ENCODE results near the gene PIF1. TPM values are rescaled to one million over a fixed set of nuclear protein-coding genes. Genes with fewer than 3 reads are reported as not detected.

The PIF1 gene
- total and polyA plus RNA-seq, 9 donors, result 4.3 to 12.3 (median 6.7) TPM

- H3K27me3 ChIP-seq (ENCODE audit: control insufficient read depth, insufficient read depth, low read length), result peaks cover 27% of the 10 kb centered on the region
- H3K9me3 ChIP-seq (replicated peaks; ENCODE audit: control insufficient read depth, low read depth, low read length), result no peaks in the 10 kb centered on the region
- H3K27ac ChIP-seq (ENCODE audit: low read length), result no peak overlapping the region
- H3K4me1 ChIP-seq (ENCODE audit: control insufficient read depth, insufficient read depth, low read length), result peaks cover 10% of the 10 kb centered on the region
- no peak for DNase-seq
- WGBS (ENCODE audit: insufficient coverage), result 36% methylated on average over 2 of the region's 2 CpGs
- no peak overlapping the region for H3K4me3 ChIP-seq (ENCODE audit: low read length)
- no peaks in the 10 kb centered on the region for H3K36me3 ChIP-seq (ENCODE audit: control insufficient read depth, insufficient read depth, low read length)
These were observed 46.4 kb downstream of the PIF1 start for GRCh38 chr15:64779024-64779423.

DNA sequence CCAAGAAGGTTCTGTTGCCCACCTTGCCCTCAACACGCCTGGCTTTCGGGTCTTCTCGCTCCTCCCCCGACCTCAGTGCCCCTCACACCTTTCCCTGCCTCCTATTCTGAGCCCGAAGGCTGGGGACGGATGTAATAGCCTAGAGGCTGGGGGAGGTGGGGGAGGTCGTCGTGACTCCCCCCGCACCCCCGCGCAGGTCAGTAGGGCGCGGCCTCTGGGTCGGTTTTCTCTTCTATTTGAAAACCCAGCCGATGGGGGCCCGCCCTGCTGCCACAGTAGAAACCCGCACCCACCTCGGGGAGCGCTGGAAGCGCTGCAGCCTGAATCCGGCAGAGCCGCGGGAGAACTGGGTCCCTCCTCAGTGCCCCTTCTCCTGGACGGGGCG is 49.1 kb downstream of the PIF1 start:
- 3% methylated on average over 18 of the region's 25 CpGs for WGBS (ENCODE audit: insufficient coverage)
- no peak for DNase-seq
- H3K27me3 ChIP-seq (ENCODE audit: control insufficient read depth, insufficient read depth, low read length), result peaks cover 37% of the 10 kb centered on the region
- no peaks in the 10 kb centered on the region for H3K36me3 ChIP-seq (ENCODE audit: control insufficient read depth, insufficient read depth, low read length)
- peak overlapping the region; percentile 57 for H3K4me3 ChIP-seq (ENCODE audit: low read length)
- no peak overlapping the region for H3K27ac ChIP-seq (ENCODE audit: low read length)
- peaks cover 10% of the 10 kb centered on the region for H3K4me1 ChIP-seq (ENCODE audit: control insufficient read depth, insufficient read depth, low read length)
- no peaks in the 10 kb centered on the region for H3K9me3 ChIP-seq (replicated peaks; ENCODE audit: control insufficient read depth, low read depth, low read length)

DNA sequence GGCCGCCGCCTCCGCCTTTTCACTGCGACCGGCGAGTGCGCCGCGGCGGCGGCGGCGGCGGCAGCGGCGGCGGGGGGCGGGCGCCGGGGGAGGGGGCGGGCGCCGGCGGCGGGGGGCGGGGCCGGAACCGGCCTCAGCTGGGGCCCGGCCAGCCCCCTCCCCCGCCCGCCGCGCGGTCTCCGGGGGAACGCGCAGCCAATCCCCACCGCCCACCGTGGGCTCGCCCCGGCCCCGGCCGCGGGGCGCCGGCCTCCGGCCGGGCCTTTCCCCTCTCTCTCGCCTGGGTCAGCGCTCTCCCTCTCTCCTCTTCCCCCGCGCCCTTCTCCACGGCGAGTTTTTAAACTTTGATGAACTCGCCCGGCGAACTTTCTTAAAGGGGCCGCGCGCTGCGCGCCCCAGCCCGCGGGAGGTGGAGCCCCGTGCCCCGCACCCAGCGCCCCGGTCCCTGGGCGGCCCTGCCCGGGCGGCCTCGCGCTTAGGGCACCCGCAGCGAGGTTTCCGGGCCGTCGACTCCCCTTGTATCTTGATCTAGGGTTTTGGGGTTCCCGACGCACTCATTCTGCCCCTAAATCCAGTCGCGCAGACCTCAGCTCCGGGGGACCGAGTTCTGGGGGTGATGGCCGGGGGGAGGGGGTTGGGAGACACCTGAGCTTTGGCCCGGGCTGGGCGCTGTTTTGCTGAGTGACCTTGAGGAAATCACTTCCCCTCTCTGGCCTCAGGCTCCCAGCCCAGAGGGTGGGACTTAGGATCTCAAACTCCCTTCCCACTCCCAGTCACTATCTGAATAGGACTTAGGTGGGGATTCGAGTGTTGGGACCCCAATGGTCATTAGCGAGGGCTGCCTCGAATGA is 49.7 kb downstream of the PIF1 start, which contains the start of gene RBPMS2:
Gene RBPMS2, minus strand, starts transcription at position 39 of the 851 bp plus-strand sequence. CDS start 270 bp downstream, outside the sequence.
- no peaks in the 10 kb centered on the region for H3K9me3 ChIP-seq (replicated peaks; ENCODE audit: control insufficient read depth, low read depth, low read length)
- WGBS (ENCODE audit: insufficient coverage), result under 1% methylated on average over 47 of the region's 90 CpGs
- peak; percentile 61 for DNase-seq
- peak within 1 kb of the TSS; percentile 13 for H3K27ac ChIP-seq (ENCODE audit: low read length)
- H3K4me3 ChIP-seq (ENCODE audit: low read length), result peak within 1 kb of the TSS; percentile 57
- H3K4me1 ChIP-seq (ENCODE audit: control insufficient read depth, insufficient read depth, low read length), result peaks cover 10% of the 10 kb centered on the region
- peaks cover 37% of the 10 kb centered on the region for H3K27me3 ChIP-seq (ENCODE audit: control insufficient read depth, insufficient read depth, low read length)
- no peaks in the 10 kb centered on the region for H3K36me3 ChIP-seq (ENCODE audit: control insufficient read depth, insufficient read depth, low read length)

DNA sequence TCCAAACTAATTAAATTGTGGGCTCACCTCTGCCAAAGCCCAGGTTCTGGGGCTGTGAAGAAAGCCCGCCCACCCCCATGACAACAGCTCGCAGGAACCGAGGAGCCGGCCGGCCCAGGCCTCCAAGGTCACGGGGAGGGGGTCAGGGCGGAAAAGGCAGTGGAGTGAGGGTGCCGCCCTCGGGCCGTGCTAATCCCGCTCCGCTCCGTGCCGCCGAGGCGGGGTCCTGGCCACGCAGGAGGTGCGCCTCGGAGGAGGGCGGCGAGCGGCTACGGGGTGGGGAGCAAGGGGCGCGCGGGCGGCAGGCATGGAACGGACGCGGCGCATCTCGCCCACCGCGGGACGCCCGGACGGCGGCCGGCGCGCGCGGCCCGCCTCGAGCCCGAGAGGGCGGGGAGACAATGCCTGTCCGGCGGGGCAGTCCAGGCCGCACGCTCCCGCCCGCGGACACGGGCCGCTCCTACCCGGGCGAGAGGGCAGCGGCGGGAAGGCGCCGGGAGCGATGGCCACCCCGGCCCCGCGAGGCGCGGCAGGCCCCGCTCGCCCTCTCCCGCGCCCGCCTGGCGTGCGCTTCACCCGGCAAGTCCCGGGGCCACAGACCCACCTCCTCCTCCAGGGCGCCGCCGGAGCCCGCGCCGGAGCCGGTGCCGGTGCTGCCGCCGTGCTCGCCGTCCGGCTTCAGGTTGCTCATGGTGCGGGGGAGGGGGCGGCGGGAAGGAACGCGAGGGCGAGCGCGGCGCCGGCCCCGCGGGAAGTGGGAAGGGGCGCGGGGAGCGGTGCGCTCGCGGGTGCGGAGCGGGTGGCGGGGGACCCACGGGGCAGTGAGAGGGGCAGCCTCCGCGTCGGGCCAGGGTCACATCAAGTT is 50.6 kb downstream of the PIF1 start:
- under 1% methylated on average over 109 of the region's 115 CpGs for WGBS (ENCODE audit: insufficient coverage)
- Histone ChIP-seq H3K9me3 (replicated peaks; ENCODE audit: control insufficient read depth, low read depth, low read length) (no peaks in the 10 kb centered on the region), H3K27me3 (ENCODE audit: control insufficient read depth, insufficient read depth, low read length) (peaks cover 37% of the 10 kb centered on the region), H3K4me3 (ENCODE audit: low read length) (peak overlapping the region; percentile 38), H3K4me1 (ENCODE audit: control insufficient read depth, insufficient read depth, low read length) (peaks cover 10% of the 10 kb centered on the region), H3K36me3 (ENCODE audit: control insufficient read depth, insufficient read depth, low read length) (no peaks in the 10 kb centered on the region), H3K27ac (ENCODE audit: low read length) (no peak overlapping the region)
- DNase-seq, result peak; percentile 37

GRCh38 chr15:64774037-64774628 is 51.3 kb downstream of the PIF1 start:
- Histone ChIP-seq H3K36me3 (ENCODE audit: control insufficient read depth, insufficient read depth, low read length) (no peaks in the 10 kb centered on the region), H3K4me1 (ENCODE audit: control insufficient read depth, insufficient read depth, low read length) (peaks cover 10% of the 10 kb centered on the region), H3K27me3 (ENCODE audit: control insufficient read depth, insufficient read depth, low read length) (peaks cover 34% of the 10 kb centered on the region), H3K27ac (ENCODE audit: low read length) (no peak overlapping the region), H3K9me3 (replicated peaks; ENCODE audit: control insufficient read depth, low read depth, low read length) (no peaks in the 10 kb centered on the region), H3K4me3 (ENCODE audit: low read length) (peak overlapping the region; percentile 25)
- WGBS (ENCODE audit: insufficient coverage), result 57% methylated on average over 16 of the region's 21 CpGs
- DNase-seq, result no peak

GRCh38 chr15:64773606-64774005 is 51.8 kb downstream of the PIF1 start:
- 100% methylated on average over 1 of the region's 2 CpGs for WGBS (ENCODE audit: insufficient coverage)
- Histone ChIP-seq H3K4me3 (ENCODE audit: low read length) (no peak overlapping the region), H3K36me3 (ENCODE audit: control insufficient read depth, insufficient read depth, low read length) (no peaks in the 10 kb centered on the region), H3K4me1 (ENCODE audit: control insufficient read depth, insufficient read depth, low read length) (peaks cover 10% of the 10 kb centered on the region), H3K27me3 (ENCODE audit: control insufficient read depth, insufficient read depth, low read length) (peaks cover 33% of the 10 kb centered on the region), H3K27ac (ENCODE audit: low read length) (no peak overlapping the region), H3K9me3 (replicated peaks; ENCODE audit: control insufficient read depth, low read depth, low read length) (no peaks in the 10 kb centered on the region)
- DNase-seq, result no peak

DNA sequence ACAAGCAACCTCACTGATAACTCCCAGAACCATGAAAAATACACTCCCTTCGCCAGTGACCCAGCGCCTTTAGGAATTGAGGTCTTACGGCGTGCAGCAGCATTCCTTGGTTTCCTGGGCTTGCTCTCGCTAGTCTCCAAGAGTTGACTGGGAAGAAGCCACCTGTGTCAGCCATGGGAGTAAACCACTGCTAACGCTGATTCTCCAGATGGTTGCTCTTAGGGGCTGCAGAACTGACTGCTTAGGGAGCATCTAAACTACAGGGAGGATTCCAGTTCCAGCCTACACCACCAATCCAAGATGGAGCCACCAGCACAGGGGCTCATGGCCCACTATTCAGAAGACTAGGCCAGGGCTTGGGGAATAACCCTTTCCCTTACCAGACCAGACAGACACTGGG is 52.5 kb downstream of the PIF1 start:
- Histone ChIP-seq H3K9me3 (replicated peaks; ENCODE audit: control insufficient read depth, low read depth, low read length) (no peaks in the 10 kb centered on the region), H3K4me3 (ENCODE audit: low read length) (no peak overlapping the region), H3K27me3 (ENCODE audit: control insufficient read depth, insufficient read depth, low read length) (peaks cover 32% of the 10 kb centered on the region), H3K36me3 (ENCODE audit: control insufficient read depth, insufficient read depth, low read length) (no peaks in the 10 kb centered on the region), H3K27ac (ENCODE audit: low read length) (no peak overlapping the region), H3K4me1 (ENCODE audit: control insufficient read depth, insufficient read depth, low read length) (peaks cover 10% of the 10 kb centered on the region)
- WGBS (ENCODE audit: insufficient coverage), result 79% methylated on average over 6 of the region's 6 CpGs
- DNase-seq, result no peak

- no peak overlapping the region for H3K4me3 ChIP-seq (ENCODE audit: low read length)
- peaks cover 32% of the 10 kb centered on the region for H3K27me3 ChIP-seq (ENCODE audit: control insufficient read depth, insufficient read depth, low read length)
- H3K36me3 ChIP-seq (ENCODE audit: control insufficient read depth, insufficient read depth, low read length), result no peaks in the 10 kb centered on the region
- H3K27ac ChIP-seq (ENCODE audit: low read length), result no peak overlapping the region
- peaks cover 10% of the 10 kb centered on the region for H3K4me1 ChIP-seq (ENCODE audit: control insufficient read depth, insufficient read depth, low read length)
- WGBS (ENCODE audit: insufficient coverage), result 62% methylated on average over 2 of the region's 3 CpGs
- DNase-seq, result no peak
- no peaks in the 10 kb centered on the region for H3K9me3 ChIP-seq (replicated peaks; ENCODE audit: control insufficient read depth, low read depth, low read length)
These were observed 53.0 kb downstream of the PIF1 start for GRCh38 chr15:64772488-64772887.

- Histone ChIP-seq H3K4me3 (ENCODE audit: low read length) (no peak overlapping the region), H3K36me3 (ENCODE audit: control insufficient read depth, insufficient read depth, low read length) (no peaks in the 10 kb centered on the region), H3K9me3 (replicated peaks; ENCODE audit: control insufficient read depth, low read depth, low read length) (no peaks in the 10 kb centered on the region), H3K27me3 (ENCODE audit: control insufficient read depth, insufficient read depth, low read length) (peaks cover 16% of the 10 kb centered on the region), H3K27ac (ENCODE audit: low read length) (no peak overlapping the region), H3K4me1 (ENCODE audit: control insufficient read depth, insufficient read depth, low read length) (no peaks in the 10 kb centered on the region)
- no peak for DNase-seq
- 62% methylated on average over 2 of the region's 2 CpGs for WGBS (ENCODE audit: insufficient coverage)
These were observed 54.8 kb downstream of the PIF1 start for GRCh38 chr15:64770626-64771025.

DNA sequence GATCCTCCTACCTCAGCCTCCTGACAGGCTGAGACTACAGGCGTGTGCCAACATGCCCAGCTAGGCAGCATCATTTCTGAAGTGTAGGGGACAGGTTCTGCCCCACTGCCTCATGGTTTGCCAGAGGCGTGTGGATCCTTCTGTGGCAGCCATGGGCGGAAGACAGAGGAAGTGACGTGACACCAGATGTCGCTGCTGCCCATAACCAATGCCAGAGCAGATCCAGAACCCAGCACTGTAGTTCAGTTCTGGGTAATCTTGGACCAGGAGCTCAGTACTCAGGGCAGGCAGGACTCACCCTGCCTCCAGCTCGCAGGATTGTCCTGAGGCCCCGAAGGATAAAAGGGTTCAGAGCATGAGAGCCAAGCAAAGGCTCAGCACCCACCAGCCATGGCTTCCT is 58.2 kb downstream of the PIF1 start:
- Histone ChIP-seq H3K27ac (ENCODE audit: low read length) (no peak overlapping the region), H3K27me3 (ENCODE audit: control insufficient read depth, insufficient read depth, low read length) (no peaks in the 10 kb centered on the region), H3K9me3 (replicated peaks; ENCODE audit: control insufficient read depth, low read depth, low read length) (no peaks in the 10 kb centered on the region), H3K4me3 (ENCODE audit: low read length) (no peak overlapping the region), H3K36me3 (ENCODE audit: control insufficient read depth, insufficient read depth, low read length) (no peaks in the 10 kb centered on the region), H3K4me1 (ENCODE audit: control insufficient read depth, insufficient read depth, low read length) (no peaks in the 10 kb centered on the region)
- 88% methylated on average over 7 of the region's 7 CpGs for WGBS (ENCODE audit: insufficient coverage)
- DNase-seq, result no peak
